Subcutaneous adipose tissue (tissue), 4 donors: ENCODE results near the gene CHD6. TPM values are rescaled to one million over a fixed set of nuclear protein-coding genes. Genes with fewer than 3 reads are reported as not detected.

Source experiments
- CTCF ChIP-seq: fragments of 450-650 bp; IDR thresholded peaks from one replicate; pipeline ENCODE4 v1.5.1; 2016; ENCODE audit warnings: low read depth, mild to moderate bottlenecking, control low read depth, antibody characterized with exemption, moderate library complexity
- total RNA-seq, 4 donors: library from RNA; depleted of rRNA; stranded (reverse); fragments of >200 nt; gene quantifications; one replicate each; pipeline ENCODE4 v1.1.0, GENCODE V29; 2016

CHD6 gene
- total RNA-seq, 4 donors from 2014 or later = 31.5 to 47.4 (median 37.9) TPM

- no peak for TF ChIP-seq CTCF
Measured at GRCh38 chr20:41353530-41353929, 264.6 kb downstream of the CHD6 start.

GRCh38 chr20:41352666-41353065 is 265.5 kb downstream of the CHD6 start:
- no peak for TF ChIP-seq CTCF

GRCh38 chr20:41352106-41352505 is 266.1 kb downstream of the CHD6 start:
- TF ChIP-seq CTCF = no peak
